ENCODE data around the gene NDUFB3. TPM values are rescaled to one million over a fixed set of nuclear protein-coding genes. Genes with fewer than 3 reads are reported as not detected.

Gene NDUFB3
- total and polyA plus RNA-seq, 4 donors = 46.2 to 87.5 (median 79.1) TPM

DNA sequence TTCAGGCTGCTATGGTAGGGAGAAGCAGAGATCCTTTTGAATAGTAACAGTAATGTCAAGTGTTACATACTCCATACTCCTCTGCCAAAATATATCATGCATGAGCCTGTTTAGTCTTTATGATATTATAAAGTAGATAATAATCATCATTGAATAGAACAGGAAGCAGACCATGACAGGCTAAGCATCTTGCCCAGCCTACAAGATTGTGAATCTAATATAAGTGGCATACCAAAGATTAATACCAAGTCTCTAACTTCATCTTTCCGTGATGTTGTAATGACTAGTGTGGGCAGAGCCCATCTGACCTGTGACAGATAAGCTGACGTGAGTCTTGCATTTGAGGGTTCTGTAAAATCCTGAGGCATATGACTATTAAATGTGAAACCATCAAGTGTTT is 13.1 kb downstream of the NDUFB3 start:
- ATAC-seq (ENCODE audit: insufficient read depth, low FRiP score) (no peak), DNase-seq (no peak)
- Histone ChIP-seq H3K9ac (ENCODE audit: insufficient read depth in 1 of 2, low read length in 2 of 2) (no peak overlapping the region), H3K36me3 (ENCODE audit: control insufficient read depth in 4 of 4, insufficient read depth in 4 of 4, low read length in 4 of 4) (peaks cover 3 to 15% (median 11%) of the 10 kb centered on the region in 4 donors), H3K4me3 (no peak overlapping the region), H3K4me1 (ENCODE audit: control insufficient read depth in 5 of 5, insufficient read depth in 5 of 5, low read length in 5 of 5) (no peaks in the 10 kb centered on the region), H3K27ac (ENCODE audit: low read depth in 1 of 2, low read length in 1 of 2) (no peak overlapping the region), H3K9me3 (ENCODE audit: control insufficient read depth in 4 of 4, insufficient read depth in 3 of 4, low read length in 3 of 4) (no peaks in the 10 kb centered on the region), H3K27me3 (ENCODE audit: control insufficient read depth in 3 of 3, insufficient read depth in 3 of 3, low read length in 2 of 3) (no peaks in the 10 kb centered on the region)
- TF ChIP-seq, protein P1, sequence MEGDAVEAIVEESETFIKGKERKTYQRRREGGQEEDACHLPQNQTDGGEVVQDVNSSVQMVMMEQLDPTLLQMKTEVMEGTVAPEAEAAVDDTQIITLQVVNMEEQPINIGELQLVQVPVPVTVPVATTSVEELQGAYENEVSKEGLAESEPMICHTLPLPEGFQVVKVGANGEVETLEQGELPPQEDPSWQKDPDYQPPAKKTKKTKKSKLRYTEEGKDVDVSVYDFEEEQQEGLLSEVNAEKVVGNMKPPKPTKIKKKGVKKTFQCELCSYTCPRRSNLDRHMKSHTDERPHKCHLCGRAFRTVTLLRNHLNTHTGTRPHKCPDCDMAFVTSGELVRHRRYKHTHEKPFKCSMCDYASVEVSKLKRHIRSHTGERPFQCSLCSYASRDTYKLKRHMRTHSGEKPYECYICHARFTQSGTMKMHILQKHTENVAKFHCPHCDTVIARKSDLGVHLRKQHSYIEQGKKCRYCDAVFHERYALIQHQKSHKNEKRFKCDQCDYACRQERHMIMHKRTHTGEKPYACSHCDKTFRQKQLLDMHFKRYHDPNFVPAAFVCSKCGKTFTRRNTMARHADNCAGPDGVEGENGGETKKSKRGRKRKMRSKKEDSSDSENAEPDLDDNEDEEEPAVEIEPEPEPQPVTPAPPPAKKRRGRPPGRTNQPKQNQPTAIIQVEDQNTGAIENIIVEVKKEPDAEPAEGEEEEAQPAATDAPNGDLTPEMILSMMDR (IDR thresholded peaks at IDR 0.05; ENCODE audit: control extremely low read depth, extremely low read depth) = no peak
- WGBS, 2 donors = 62 to 73% methylated on average over 2 of the region's 2 CpGs

DNA sequence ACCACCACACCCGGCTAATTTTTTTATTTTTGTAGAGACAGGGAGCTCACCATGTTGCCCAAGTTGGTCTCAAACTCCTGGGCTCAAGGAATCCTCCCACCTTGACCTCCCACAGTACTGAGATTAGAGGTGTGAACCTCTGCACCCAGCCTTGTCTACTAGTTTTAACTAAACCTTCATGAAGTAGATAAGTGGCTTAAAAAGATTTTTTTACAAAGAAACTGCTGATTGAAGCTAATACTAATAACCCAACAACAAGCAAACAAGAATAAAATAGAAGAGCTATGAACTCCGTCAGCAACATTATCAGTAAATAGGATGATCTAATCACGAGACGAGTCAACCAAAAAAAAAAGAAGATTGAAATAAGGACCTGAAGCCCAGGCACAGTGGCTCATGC is 18.8 kb downstream of the NDUFB3 start:
- no peak for DNase-seq
- Histone ChIP-seq H3K27ac (ENCODE audit: low read depth in 1 of 2, low read length in 1 of 2) (no peak overlapping the region), H3K36me3 (ENCODE audit: control insufficient read depth in 4 of 4, insufficient read depth in 4 of 4, low read length in 4 of 4) (peaks cover 0 to 8% (median 2%) of the 10 kb centered on the region in 4 donors), H3K9me3 (ENCODE audit: control insufficient read depth in 4 of 4, insufficient read depth in 3 of 4, low read length in 3 of 4) (no peaks in the 10 kb centered on the region), H3K4me3 (no peak overlapping the region), H3K4me1 (ENCODE audit: control insufficient read depth in 5 of 5, insufficient read depth in 5 of 5, low read length in 5 of 5) (no peaks in the 10 kb centered on the region), H3K27me3 (ENCODE audit: control insufficient read depth in 3 of 3, insufficient read depth in 3 of 3, low read length in 2 of 3) (no peaks in the 10 kb centered on the region), H3K9ac (ENCODE audit: insufficient read depth in 1 of 2, low read length in 2 of 2) (no peak overlapping the region)
- TF ChIP-seq, protein P1 (IDR thresholded peaks at IDR 0.05; ENCODE audit: control extremely low read depth, extremely low read depth) = no peak
- 90 to 98% methylated on average over 4 of the region's 4 CpGs for WGBS, 2 donors
- ATAC-seq (ENCODE audit: insufficient read depth, low FRiP score) = no peak

DNA sequence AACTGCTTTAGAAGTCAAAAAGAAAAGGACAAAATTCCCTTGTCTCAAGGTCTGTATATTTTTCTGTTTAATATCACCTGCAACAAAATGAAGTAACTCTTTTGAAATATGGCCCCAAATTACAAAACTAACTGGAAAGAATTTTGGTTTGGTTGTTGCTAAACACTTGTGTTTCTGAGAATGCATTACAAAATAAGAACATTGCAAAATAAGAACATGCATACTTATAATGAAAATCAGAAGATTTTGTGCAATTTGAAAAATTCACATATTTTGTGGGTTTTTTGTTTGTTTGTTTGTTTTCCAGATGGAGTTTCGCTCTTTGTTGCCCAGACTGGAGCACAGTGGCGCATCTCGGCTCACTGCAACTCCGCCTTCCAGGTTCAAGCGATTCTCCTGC is 21.8 kb downstream of the NDUFB3 start:
- H3K27ac ChIP-seq (ENCODE audit: low read depth in 1 of 2, low read length in 1 of 2) = no peak overlapping the region
- H3K27me3 ChIP-seq (ENCODE audit: control insufficient read depth in 3 of 3, insufficient read depth in 3 of 3, low read length in 2 of 3) = no peaks in the 10 kb centered on the region
- H3K36me3 ChIP-seq (ENCODE audit: control insufficient read depth in 4 of 4, insufficient read depth in 4 of 4, low read length in 4 of 4) = no peaks in the 10 kb centered on the region
- H3K4me1 ChIP-seq (ENCODE audit: control insufficient read depth in 5 of 5, insufficient read depth in 5 of 5, low read length in 5 of 5) = peaks cover 0 to 2% (median 0%) of the 10 kb centered on the region in 5 donors
- TF ChIP-seq, protein P1 (IDR thresholded peaks at IDR 0.05; ENCODE audit: control extremely low read depth, extremely low read depth) = no peak
- no peak for ATAC-seq (ENCODE audit: insufficient read depth, low FRiP score)
- H3K9ac ChIP-seq (ENCODE audit: insufficient read depth in 1 of 2, low read length in 2 of 2) = no peak overlapping the region
- DNase-seq = no peak
- 65 to 90% methylated on average over 5 of the region's 5 CpGs for WGBS, 2 donors
- H3K9me3 ChIP-seq (ENCODE audit: control insufficient read depth in 4 of 4, insufficient read depth in 3 of 4, low read length in 3 of 4) = no peaks in the 10 kb centered on the region
- no peak overlapping the region for H3K4me3 ChIP-seq

DNA sequence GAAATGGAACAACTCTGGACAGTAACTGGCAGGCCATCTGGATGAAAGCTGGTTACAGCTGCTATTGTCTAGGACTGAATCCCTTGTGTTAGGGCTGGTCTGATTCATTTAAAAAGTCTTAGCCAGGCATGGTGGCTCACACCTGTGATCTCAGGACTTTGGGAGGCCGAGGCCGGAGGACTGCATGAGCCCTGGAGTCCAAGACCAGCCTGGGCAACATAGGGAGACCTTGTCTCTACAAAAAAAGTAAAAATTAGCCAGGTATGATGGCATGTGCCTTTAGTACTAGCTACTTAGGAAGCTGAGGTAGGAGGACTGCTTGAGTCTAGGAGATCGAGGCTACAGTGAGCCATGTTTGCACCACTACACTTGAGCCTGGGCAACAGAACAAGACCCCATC is 28.7 kb downstream of the NDUFB3 start:
- Histone ChIP-seq H3K9me3 (ENCODE audit: control insufficient read depth in 4 of 4, insufficient read depth in 3 of 4, low read length in 3 of 4) (no peaks in the 10 kb centered on the region), H3K4me1 (ENCODE audit: control insufficient read depth in 5 of 5, insufficient read depth in 5 of 5, low read length in 5 of 5) (peaks cover 0 to 2% (median 0%) of the 10 kb centered on the region in 5 donors), H3K27me3 (ENCODE audit: control insufficient read depth in 3 of 3, insufficient read depth in 3 of 3, low read length in 2 of 3) (no peaks in the 10 kb centered on the region), H3K36me3 (ENCODE audit: control insufficient read depth in 4 of 4, insufficient read depth in 4 of 4, low read length in 4 of 4) (no peaks in the 10 kb centered on the region), H3K27ac (ENCODE audit: low read depth in 1 of 2, low read length in 1 of 2) (no peak overlapping the region), H3K4me3 (no peak overlapping the region), H3K9ac (ENCODE audit: insufficient read depth in 1 of 2, low read length in 2 of 2) (no peak overlapping the region)
- DNase-seq (no peak), ATAC-seq (ENCODE audit: insufficient read depth, low FRiP score) (no peak)
- 96 to 98% methylated on average over 3 of the region's 3 CpGs for WGBS, 2 donors
- TF ChIP-seq, protein P1 (IDR thresholded peaks at IDR 0.05; ENCODE audit: control extremely low read depth, extremely low read depth) = no peak
